HepG2 (cell line): Measurements from ENCODE around the gene HSF4. TPM values are rescaled to one million over a fixed set of nuclear protein-coding genes. Genes with fewer than 3 reads are reported as not detected.

Experiments
- ARID3A ChIP-seq: IDR thresholded peaks from 2 replicates; pipeline ENCODE4 v1.6.1; 2012; ENCODE audit warnings: low read depth, low read length, improper control_type of control experiment
- ATF4 ChIP-seq, 2 experiments: fragments of 450-650 bp in 1 of 2; sonication (generic) in 1 of 2; formaldehyde crosslinking; IDR thresholded peaks; 2 replicates each; pipeline versions ENCODE4 v1.5.0 to v1.8.0; 2020 to 2022; ENCODE audit warnings: mild to moderate bottlenecking in 1 of 2, missing genetic modification reagents in 1 of 2
- CCAR2 ChIP-seq: fragments of 200-400 bp; formaldehyde crosslinking; optimal IDR thresholded peaks from 2 replicates; pipeline ENCODE3; 2018; ENCODE audit warnings: low read depth, mild to moderate bottlenecking, low read length, moderate library complexity
- DZIP1 ChIP-seq: sonication (generic); formaldehyde crosslinking; IDR thresholded peaks from 2 replicates; pipeline ENCODE4 v1.5.0; 2020; ENCODE audit warnings: mild to moderate bottlenecking, missing genetic modification reagents
- FOSL1 ChIP-seq: sonication (generic); formaldehyde crosslinking; IDR thresholded peaks from 2 replicates; pipeline ENCODE4 v1.9.0; 2021; ENCODE audit warnings: missing genetic modification reagents, borderline replicate concordance
- GTF2F1 ChIP-seq: fragments of 150-350 bp; IDR thresholded peaks from 2 replicates; pipeline ENCODE4 v1.6.1; 2014; ENCODE audit warnings: low read length
- HNF1B ChIP-seq: sonication (generic); formaldehyde crosslinking; IDR thresholded peaks from 2 replicates; pipeline ENCODE4 v1.5.1; 2020; ENCODE audit warnings: mild to moderate bottlenecking, moderate library complexity, missing genetic modification reagents
- HNRNPK ChIP-seq: fragments of 200-400 bp; formaldehyde crosslinking; IDR thresholded peaks from 2 replicates; pipeline ENCODE4 v1.6.1; 2018; ENCODE audit warnings: low read length, low read depth, moderate library complexity, mild to moderate bottlenecking; ENCODE audit not compliant: poor library complexity, severe bottlenecking
- MED1 ChIP-seq: sonication (generic); formaldehyde crosslinking; IDR thresholded peaks from 2 replicates; pipeline ENCODE4 v1.4.0; 2020; ENCODE audit warnings: missing genetic modification reagents
- MTA3 ChIP-seq: sonication (generic); formaldehyde crosslinking; IDR thresholded peaks from 2 replicates; pipeline ENCODE4 v1.4.0; 2020; ENCODE audit warnings: missing genetic modification reagents
- MXD3 ChIP-seq: IDR thresholded peaks from 2 replicates; pipeline ENCODE4 v1.6.1; 2016; ENCODE audit warnings: mild to moderate bottlenecking, missing biosample characterization, missing genetic modification reagents
- NFKB2 ChIP-seq: sonication (generic); formaldehyde crosslinking; IDR thresholded peaks from 2 replicates; pipeline ENCODE4 v1.4.0; 2020; ENCODE audit warnings: missing genetic modification reagents, borderline replicate concordance
- NFYB ChIP-seq: sonication (generic); formaldehyde crosslinking; IDR thresholded peaks from 2 replicates; pipeline ENCODE4 v1.4.0; 2020; ENCODE audit warnings: missing genetic modification reagents
- SALL1 ChIP-seq: sonication (generic); formaldehyde crosslinking; IDR thresholded peaks from 2 replicates; pipeline ENCODE4 v1.8.0; 2022; ENCODE audit warnings: mild to moderate bottlenecking, missing genetic modification reagents
- TCF7 ChIP-seq: sonication (generic); IDR thresholded peaks from 2 replicates; pipeline ENCODE4 v1.6.1; 2016; ENCODE audit warnings: antibody characterized with exemption, low read depth
- TEF ChIP-seq: sonication (generic); formaldehyde crosslinking; IDR thresholded peaks from 2 replicates; pipeline ENCODE4 v1.5.0; 2020; ENCODE audit warnings: missing genetic modification reagents
- YEATS2 ChIP-seq: sonication (generic); formaldehyde crosslinking; IDR thresholded peaks from 2 replicates; pipeline ENCODE4 v1.4.0; 2020; ENCODE audit warnings: missing genetic modification reagents, borderline replicate concordance
- ZBTB20 ChIP-seq: sonication (generic); formaldehyde crosslinking; IDR thresholded peaks from 2 replicates; pipeline ENCODE4 v1.8.1; 2023; ENCODE audit warnings: missing genetic modification reagents, low read depth, mild to moderate bottlenecking, borderline replicate concordance
- ZNF333 ChIP-seq: sonication (generic); formaldehyde crosslinking; IDR thresholded peaks from 2 replicates; pipeline ENCODE4 v1.4.0; 2020; ENCODE audit warnings: mild to moderate bottlenecking, missing genetic modification reagents, borderline replicate concordance
- ZNF619 ChIP-seq: sonication (generic); formaldehyde crosslinking; IDR thresholded peaks from 2 replicates; pipeline ENCODE4 v1.4.0; 2020; ENCODE audit warnings: mild to moderate bottlenecking, missing genetic modification reagents
- polyA plus RNA-seq, 8 experiments: library from polyadenylated mRNA; depleted of rRNA in 3 of 8; stranded (reverse) in 7 of 8; unstranded in 1 of 8; fragments of >200 nt; fragmentation: Illumina TruSeq in 4 of 8; extraction: Trizol in 4 of 8; gene quantifications; 2 replicates each; pipeline versions ENCODE4 v1.2.1 to v1.2.3, GENCODE V29; 2011 to 2016; ENCODE audit warnings: low read depth in 4 of 8, missing spikeins in 1 of 8, mixed read lengths in 1 of 8; ENCODE audit not compliant: insufficient read depth in 1 of 8
- total RNA-seq, 5 experiments: library from RNA; depleted of rRNA; stranded (reverse); fragments of >200 nt; fragmentation: Illumina TruSeq; extraction: Trizol; gene quantifications; 2 replicates each; pipeline ENCODE4 v1.2.3, GENCODE V29; 2016; ENCODE audit warnings: low read depth in 1 of 5

The HSF4 gene
- total and polyA plus RNA-seq, 2 of the 13 experiments (the other 11 are each of a cell fraction or from before 2014, with no cell fraction given): 3.5 to 16.9 TPM

GRCh38 chr16:67177743-67178699 lies 13.5 kb downstream of the HSF4 start (continued):
- TF ChIP-seq ZBTB20 (CRISPR knock-in tag): peak; percentile 44; the same call in 1 of the 2 replicates
- 0 out of 2 replicates have a peak, but pooled peaks have one; percentile 54 for TF ChIP-seq ZNF619 (CRISPR knock-in tag)
- 0 out of 2 replicates have a peak, but pooled peaks have one; percentile 55 for TF ChIP-seq YEATS2 (CRISPR knock-in tag)
- TF ChIP-seq TCF7: no peak
- peak; percentile 77; the same call in 1 of the 2 replicates for TF ChIP-seq ZNF333 (CRISPR knock-in tag)
- no peak for TF ChIP-seq CCAR2
- no peak for TF ChIP-seq NFYB
- no peak for TF ChIP-seq MTA3 (CRISPR knock-in tag)
- TF ChIP-seq ARID3A: no peak
- no peak for TF ChIP-seq ATF4 (CRISPR knock-in tag; IDR thresholded peaks at IDR 0.05)
- no peak; the same call in 1 of the 2 replicates for TF ChIP-seq MXD3
- TF ChIP-seq SALL1 (CRISPR knock-in tag): peak; percentile 56; the same call in 1 of the 2 replicates
- TF ChIP-seq HNRNPK: peak; percentile 60
- TF ChIP-seq TEF (CRISPR knock-in tag): no peak
- no peak for TF ChIP-seq DZIP1 (CRISPR knock-in tag)
- peak; percentile 47; the same call in 1 of the 2 replicates for TF ChIP-seq MED1 (CRISPR knock-in tag)
- TF ChIP-seq NFKB2: peak; percentile 81; the same call in 1 of the 2 replicates
- TF ChIP-seq HNF1B (CRISPR knock-in tag): peak; percentile 30; the same call in 1 of the 2 replicates
- TF ChIP-seq FOSL1: no peak
- no peak for TF ChIP-seq GTF2F1
